ENCODE measurements around the gene ZNF845.

GRCh38 chr19:53388168-53388567, 54.6 kb downstream of the ZNF845 start:
- no peak for TF ChIP-seq CTCF (IDR thresholded peaks at IDR 0.05; ENCODE audit: insufficient read depth, low read length, poor library complexity, severe bottlenecking)
- TF ChIP-seq EZH2phosphoT487 (conservative IDR thresholded peaks at IDR 0.05; ENCODE audit: low read length), result no peak
